HepG2 (cell line): Measurements from ENCODE around the gene SMC1B. TPM values are rescaled to one million over a fixed set of nuclear protein-coding genes. Genes with fewer than 3 reads are reported as not detected.
A peak's percentile ranks its signal among the peaks of the same experiment; 100 is the strongest.
"Not testable (repeated sequence)": the region's sequence is repeated elsewhere in the genome, so short reads cannot be mapped to it uniquely, and the experiment has no call there.

Experiments
- ATAC-seq: fragments of 200-7000 bp; cut with Tn5 transposase; 3 replicates; pipeline ENCODE4 v1.9.1; 2020; ENCODE audit warnings: mild to moderate bottlenecking, moderate library complexity
- BruUV-seq: library from RNA; stranded (reverse); fragments of 400-500 nt; replicated peaks from 2 replicates; lab custom pipeline; 2021; lab: Mats Ljungman, UMichigan
- CTCF ChIA-PET: fragments of 300-600 bp; formaldehyde crosslinking; extraction: SDS; loops from one replicate; lab custom pipeline; 2021; ENCODE audit warnings: low total read pairs, inconsistent platforms, low intra/inter-chr PET ratio; lab: Yijun Ruan, JAX
- POLR2A ChIA-PET: fragments of 350-600 bp; sonication (Branson Sonifier 250); formaldehyde crosslinking; loops from one replicate; lab custom pipeline; 2020; ENCODE audit warnings: antibody characterized with exemption, inconsistent platforms; lab: Yijun Ruan, JAX
- DNase-seq: peaks from one replicate; pipeline ENCODE4 v3.0.0-alpha.2; 2015; ENCODE audit warnings: low spot score
- FAIRE-seq: peaks from 3 replicates; lab custom pipeline; 2011; peaks lifted over from hg19 to GRCh38; lab: Jason Lieb, UNC
- H2AFZ ChIP-seq: one replicate; pipeline ENCODE4 v1.6.1; 2011; ENCODE audit warnings: low read length, inconsistent platforms
- H3K27ac ChIP-seq: fragments of 300-600 bp; 3 replicates; pipeline ENCODE4 v1.8.0; 2011; ENCODE audit warnings: mixed run types, mild to moderate bottlenecking, mixed read lengths, low read length, inconsistent platforms; ENCODE audit not compliant: insufficient read depth; ENCODE audit errors: extremely low read length
- H3K27me3 ChIP-seq, 2 experiments: fragments of 200-600 bp in 1 of 2; 2 replicates in 1 of 2; 3 replicates in 1 of 2; pipeline versions ENCODE4 v1.6.0 to v1.8.0; 2011; ENCODE audit warnings: low read length in 2 of 2, mild to moderate bottlenecking in 2 of 2, moderate library complexity in 2 of 2, inconsistent platforms in 1 of 2; ENCODE audit not compliant: insufficient read depth in 2 of 2, control insufficient read depth in 1 of 2
- H3K36me3 ChIP-seq, 2 experiments: fragments of 200-600 bp in 1 of 2; replicated peaks in 1 of 2; 2 replicates in 1 of 2; 3 replicates in 1 of 2; pipeline versions ENCODE4 v1.5.1 to v1.8.0; 2011; ENCODE audit warnings: low read length in 2 of 2, inconsistent platforms in 1 of 2; ENCODE audit not compliant: insufficient read depth in 2 of 2, control insufficient read depth in 1 of 2
- H3K4me1 ChIP-seq: 2 replicates; pipeline ENCODE4 v1.5.1; 2012; ENCODE audit warnings: low read length, inconsistent platforms; ENCODE audit not compliant: insufficient read depth
- H3K4me2 ChIP-seq: 2 replicates; pipeline ENCODE4 v1.6.0; 2011; ENCODE audit warnings: low read depth, low read length, inconsistent platforms
- H3K4me3 ChIP-seq, 3 experiments: fragments of 200-600 bp in 1 of 3; sonication (generic), shearing (Covaris generic) in 1 of 3; replicated peaks in 1 of 3; 2 replicates each; pipeline ENCODE4 v1.5.1; 2011 to 2016; ENCODE audit warnings: low read length in 3 of 3, inconsistent platforms in 2 of 3, low read depth in 2 of 3, mild to moderate bottlenecking in 2 of 3, control low read depth in 1 of 3, mixed read lengths in 1 of 3; ENCODE audit not compliant: insufficient read depth in 1 of 3
- H3K79me2 ChIP-seq: one replicate; pipeline ENCODE4 v1.6.1; 2011; ENCODE audit warnings: low read length, inconsistent platforms; ENCODE audit not compliant: insufficient read depth
- H3K9ac ChIP-seq: 2 replicates; pipeline ENCODE4 v1.6.0; 2011; ENCODE audit warnings: mild to moderate bottlenecking, low read depth, low read length, inconsistent platforms; ENCODE audit not compliant: insufficient read depth
- H3K9me3 ChIP-seq: 2 replicates; pipeline ENCODE4 v1.5.1; 2012; ENCODE audit warnings: mild to moderate bottlenecking, low read length
- H4K20me1 ChIP-seq: 2 replicates; pipeline ENCODE4 v1.6.0; 2011; ENCODE audit warnings: inconsistent platforms, mild to moderate bottlenecking, low read length, moderate library complexity; ENCODE audit not compliant: insufficient read depth
- FOSL2 ChIP-seq: sonication (generic); formaldehyde crosslinking; IDR thresholded peaks from 2 replicates; pipeline ENCODE4 v1.4.0; 2020; ENCODE audit warnings: missing genetic modification reagents
- MIXL1 ChIP-seq: IDR thresholded peaks from 2 replicates; pipeline ENCODE4 v1.6.1; 2016
- ZSCAN29 ChIP-seq: sonication (generic); formaldehyde crosslinking; conservative IDR thresholded peaks from 2 replicates; pipeline ENCODE4 v1.4.0; 2020; ENCODE audit warnings: mild to moderate bottlenecking, missing genetic modification reagents
- WGBS: methylation state at CpG from one replicate; pipeline ENCODE4 v1.1.6; 2017; ENCODE audit warnings: low lambda C conversion rate; 5-methylcytosine and 5-hydroxymethylcytosine counted together
- in situ Hi-C: cut with HindIII; loops from 2 replicates; pipeline ENCODE4 v1.10.0; 2017; ENCODE audit warnings: low pct_unique_long_range_greater_than_20kb; ENCODE audit not compliant: extremely low pct_ligation_motif_present
- intact Hi-C: fragments of 100-400 bp; cut with micrococcal nuclease; formaldehyde crosslinking; loops from one replicate; pipeline ENCODE4 v1.10.0; 2022; ENCODE audit not compliant: unreplicated experiment
- polyA plus RNA-seq, 8 experiments: library from polyadenylated mRNA; depleted of rRNA in 3 of 8; stranded (reverse) in 7 of 8; unstranded in 1 of 8; fragments of >200 nt; fragmentation: Illumina TruSeq in 4 of 8; extraction: Trizol in 4 of 8; gene quantifications; 2 replicates each; pipeline versions ENCODE4 v1.2.1 to v1.2.3, GENCODE V29; 2011 to 2016; ENCODE audit warnings: low read depth in 4 of 8, missing spikeins in 1 of 8, mixed read lengths in 1 of 8; ENCODE audit not compliant: insufficient read depth in 1 of 8
- total RNA-seq, 5 experiments: library from RNA; depleted of rRNA; stranded (reverse); fragments of >200 nt; fragmentation: Illumina TruSeq; extraction: Trizol; gene quantifications; 2 replicates each; pipeline ENCODE4 v1.2.3, GENCODE V29; 2016; ENCODE audit warnings: low read depth in 1 of 5

SMC1B gene
- total and polyA plus RNA-seq, 2 of the 13 experiments (the other 11 are each of a cell fraction or from before 2014, with no cell fraction given): not detected

DNA sequence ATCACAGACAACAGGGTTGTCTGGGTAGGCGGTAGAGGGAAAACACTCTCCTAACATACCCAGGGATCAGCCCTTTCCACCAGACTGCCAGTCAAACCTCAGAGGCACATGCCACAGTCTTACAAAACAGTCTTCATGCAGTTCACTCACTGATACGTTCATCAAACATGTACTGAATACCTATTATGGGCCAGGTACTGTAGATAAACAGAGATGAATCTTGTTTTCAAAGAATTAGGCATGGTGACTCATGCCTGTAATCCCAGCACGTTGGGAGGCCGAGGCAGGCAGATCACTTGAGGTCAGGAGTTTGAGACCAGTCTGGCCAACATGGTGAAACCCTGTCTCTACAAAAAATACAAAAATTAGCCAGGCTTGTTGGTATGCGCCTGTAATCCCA lies 60.6 kb downstream of the SMC1B start:
- H3K79me2 ChIP-seq, H3K36me3 ChIP-seq, intact Hi-C loops, ATAC-seq, H3K9ac ChIP-seq, H4K20me1 ChIP-seq, H2AFZ ChIP-seq, H3K9me3 ChIP-seq, in situ Hi-C loops, H3K27me3 ChIP-seq, FAIRE-seq, H3K4me2 ChIP-seq, H3K4me1 ChIP-seq, CTCF ChIA-PET, H3K4me3 ChIP-seq, H3K27ac ChIP-seq, POLR2A ChIA-PET: not testable (repeated sequence)
- peak; percentile 25 for DNase-seq
- 0 out of 2 replicates have a peak, but pooled peaks have one; percentile 31 for TF ChIP-seq FOSL2 (CRISPR knock-in tag)
- BruUV-seq: TSS peak; percentile 37
- 70% methylated on average over 5 of the region's 5 CpGs for WGBS

DNA sequence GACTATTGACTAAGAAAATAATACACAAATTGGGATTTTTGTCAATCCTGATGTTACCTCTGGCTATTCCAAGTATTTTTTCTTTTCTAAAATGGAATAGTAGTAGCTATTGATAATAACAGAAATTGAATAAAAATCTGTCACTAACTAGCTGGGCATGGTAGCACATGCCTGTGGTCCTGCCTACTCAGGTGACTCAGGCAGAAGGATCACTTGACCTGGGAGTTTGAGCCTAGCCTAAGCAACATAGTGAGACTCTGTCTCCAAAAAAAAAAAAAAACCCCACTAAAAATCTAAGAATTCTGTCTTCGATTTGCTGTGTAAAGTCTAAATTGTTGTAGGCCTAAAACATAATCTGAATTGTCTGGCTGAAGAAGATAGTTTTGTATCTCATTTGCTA lies 61.4 kb downstream of the SMC1B start:
- no TSS peak for BruUV-seq
- Histone ChIP-seq H3K4me2 (no peak overlapping the region), H3K27ac (no peak overlapping the region), H3K79me2 (no peaks in the 10 kb centered on the region), H3K36me3 (no peaks in the 10 kb centered on the region), H3K9me3 (no peaks in the 10 kb centered on the region), H3K27me3 (no peaks in the 10 kb centered on the region), H3K9ac (no peak overlapping the region), H3K4me3 (no peak overlapping the region), H2AFZ (no peak overlapping the region), H4K20me1 (no peaks in the 10 kb centered on the region), H3K4me1 (no peaks in the 10 kb centered on the region)
- 80% methylated on average over 1 of the region's 1 CpG for WGBS
- ATAC-seq: no peak
- ChIA-PET POLR2A (no interaction called here), CTCF (no interaction called here)
- no peak for TF ChIP-seq MIXL1 (CRISPR knock-in tag)
- TF ChIP-seq ZSCAN29: no peak
- FAIRE-seq: no peak
- in situ Hi-C loops (no loop called here), intact Hi-C loops (no loop called here)
- no peak for DNase-seq
